HUES64 (cell line): Measurements from ENCODE around the gene NPAS2.

Experiments used
- H3K27ac ChIP-seq: 2 replicates; pipeline ENCODE4 v1.7.0; 2013; ENCODE audit warnings: low read depth, low read length, inconsistent platforms
- H3K27me3 ChIP-seq: 2 replicates; pipeline ENCODE4 v1.6.1; 2013; ENCODE audit warnings: mild to moderate bottlenecking, low read length; ENCODE audit not compliant: insufficient read depth
- H3K36me3 ChIP-seq: 2 replicates; pipeline ENCODE4 v1.6.1; 2013; ENCODE audit warnings: mild to moderate bottlenecking, low read length; ENCODE audit not compliant: insufficient read depth
- H3K4me1 ChIP-seq: 2 replicates; pipeline ENCODE4 v1.6.1; 2013; ENCODE audit warnings: mild to moderate bottlenecking, low read length, moderate library complexity; ENCODE audit not compliant: insufficient read depth
- H3K4me3 ChIP-seq: 2 replicates; pipeline ENCODE4 v1.5.1; 2013; ENCODE audit warnings: mild to moderate bottlenecking, low read length, moderate library complexity
- H3K9ac ChIP-seq: 2 replicates; pipeline ENCODE4 v1.6.1; 2013; ENCODE audit warnings: mild to moderate bottlenecking, low read depth, low read length
- H3K9me3 ChIP-seq: 2 replicates; pipeline ENCODE4 v1.6.1; 2013; ENCODE audit warnings: low read depth, low read length; ENCODE audit not compliant: insufficient read depth
- WGBS: fragments of 150-250, 120-280 bp; methylation state at CpG from one replicate; pipeline ENCODE4 v1.1.7; 2013; ENCODE audit warnings: missing lambda C conversion rate; 5-methylcytosine and 5-hydroxymethylcytosine counted together

The NPAS2 gene

DNA sequence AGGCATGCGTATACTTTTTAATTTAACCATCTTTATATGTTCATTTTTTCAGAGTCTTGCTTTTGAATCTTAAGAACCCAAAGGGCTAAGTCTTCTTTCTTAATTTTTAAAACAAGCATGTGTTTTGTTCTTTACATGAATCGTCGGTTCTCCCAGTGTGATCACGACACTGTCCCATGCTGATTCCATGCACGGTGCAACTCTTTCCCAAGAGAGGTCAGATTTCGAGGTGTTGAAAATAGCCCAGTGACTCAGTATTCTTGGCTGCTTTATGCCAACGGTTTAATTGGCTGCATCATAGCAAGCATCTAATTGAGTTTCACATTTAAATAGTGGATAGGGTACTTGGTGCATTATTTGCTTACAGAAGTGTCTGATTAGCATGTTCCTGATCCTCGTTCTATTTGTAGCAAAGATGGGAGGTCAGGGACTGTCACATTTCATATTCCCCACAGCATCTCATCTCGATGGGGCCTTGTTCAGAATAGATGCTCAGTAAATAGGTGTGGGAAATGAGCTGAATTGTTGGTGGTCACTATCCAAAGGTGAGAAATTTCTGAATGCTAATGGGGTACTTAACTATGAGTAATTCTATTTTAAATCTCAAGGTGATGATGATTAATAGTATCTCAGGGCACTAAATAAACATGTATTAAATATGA is 2.8 kb downstream of the NPAS2 start:
- Histone ChIP-seq H3K4me3 (no peak overlapping the region), H3K9ac (no peak overlapping the region), H3K27me3 (peaks cover 57% of the 10 kb centered on the region), H3K9me3 (no peaks in the 10 kb centered on the region), H3K27ac (no peak overlapping the region), H3K4me1 (peaks cover 17% of the 10 kb centered on the region), H3K36me3 (no peaks in the 10 kb centered on the region)
- 69% methylated on average over 8 of the region's 9 CpGs for WGBS

DNA sequence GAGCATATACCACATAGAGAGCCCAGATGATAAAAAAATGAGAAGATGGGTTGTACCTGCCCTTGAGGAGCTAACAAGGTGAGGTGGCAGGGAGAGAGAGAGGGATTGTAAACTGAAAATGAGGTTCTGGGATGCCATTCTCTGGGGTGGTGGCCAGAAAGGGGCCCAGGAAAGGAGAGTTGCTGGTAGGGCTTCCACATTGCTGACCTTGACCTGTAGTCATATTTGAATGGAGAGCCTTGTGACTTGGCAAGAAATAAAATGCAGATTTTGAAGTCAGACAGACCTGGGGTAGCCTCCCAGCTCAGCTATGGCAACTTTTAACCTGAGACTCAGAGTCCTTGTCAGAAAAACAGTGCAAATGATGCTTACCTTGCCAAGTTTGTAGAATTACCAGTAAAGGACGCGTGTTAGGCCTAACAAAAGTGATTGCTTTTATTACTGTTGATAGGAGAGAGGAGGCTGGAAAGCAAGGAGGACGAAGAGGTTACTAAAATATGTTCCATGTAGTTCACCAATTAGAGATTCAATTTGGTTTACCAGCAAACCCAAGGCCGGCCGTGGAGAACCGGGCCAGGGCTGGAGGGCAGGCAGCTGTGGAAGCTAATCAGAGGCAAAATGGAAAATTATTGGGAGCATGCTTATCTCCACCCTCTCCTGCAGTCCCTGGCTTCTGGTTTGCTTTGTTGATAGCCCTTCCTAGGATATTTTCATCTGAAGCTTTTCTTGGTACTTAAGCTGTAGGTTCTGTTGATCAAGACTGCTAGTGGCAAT is 3.9 kb downstream of the NPAS2 start:
- Histone ChIP-seq H3K36me3 (no peaks in the 10 kb centered on the region), H3K27ac (no peak overlapping the region), H3K9ac (no peak overlapping the region), H3K4me1 (peaks cover 12% of the 10 kb centered on the region), H3K27me3 (peaks cover 46% of the 10 kb centered on the region), H3K9me3 (no peaks in the 10 kb centered on the region), H3K4me3 (no peak overlapping the region)
- 92% methylated on average over 6 of the region's 6 CpGs for WGBS

- 97% methylated on average over 5 of the region's 5 CpGs for WGBS
- Histone ChIP-seq H3K27ac (no peak overlapping the region), H3K9me3 (no peaks in the 10 kb centered on the region), H3K9ac (no peak overlapping the region), H3K4me1 (peaks cover 12% of the 10 kb centered on the region), H3K36me3 (no peaks in the 10 kb centered on the region), H3K4me3 (no peak overlapping the region), H3K27me3 (peaks cover 36% of the 10 kb centered on the region)
These were observed 4.9 kb downstream of the NPAS2 start for GRCh38 chr2:100824842-100825241.

GRCh38 chr2:100826494-100826893 is 6.6 kb downstream of the NPAS2 start:
- H3K27me3 ChIP-seq, result peaks cover 23% of the 10 kb centered on the region
- no peak overlapping the region for H3K4me3 ChIP-seq
- 100% methylated on average over 1 of the region's 2 CpGs for WGBS
- H3K9ac ChIP-seq, result no peak overlapping the region
- 0 out of 2 replicates have a peak, but pooled peaks cover 7% of the 10 kb centered on the region for H3K4me1 ChIP-seq
- H3K9me3 ChIP-seq, result no peaks in the 10 kb centered on the region
- no peaks in the 10 kb centered on the region for H3K36me3 ChIP-seq
- no peak overlapping the region for H3K27ac ChIP-seq

DNA sequence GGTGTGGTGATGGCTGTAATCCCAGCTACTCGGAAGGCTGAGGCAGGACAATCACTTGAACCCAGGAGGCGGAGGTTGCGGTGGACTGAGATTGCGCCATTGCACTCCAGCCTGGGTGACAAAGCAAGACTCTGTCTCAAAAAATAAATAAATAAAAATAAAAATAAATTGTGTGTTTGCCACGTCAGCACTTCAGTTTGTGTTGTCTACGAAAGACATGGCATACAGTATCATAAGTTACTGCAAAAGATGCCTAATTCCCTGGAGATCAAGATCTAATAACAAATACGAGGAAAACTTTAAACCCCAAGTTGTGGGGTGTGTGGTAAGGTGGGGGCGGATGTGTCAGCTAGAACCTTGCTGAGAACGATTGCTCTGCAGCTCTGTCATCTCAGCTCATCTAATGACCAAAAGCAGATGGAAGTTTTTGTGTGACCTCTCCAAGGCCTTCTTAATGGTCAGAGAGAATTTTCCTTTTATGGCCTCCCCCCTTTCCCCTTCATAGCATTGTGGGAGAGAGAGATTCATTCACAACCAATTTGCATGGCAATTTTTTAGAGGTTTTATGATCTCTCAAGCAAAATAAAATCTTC is 11.3 kb downstream of the NPAS2 start:
- Histone ChIP-seq H3K36me3 (no peaks in the 10 kb centered on the region), H3K4me1 (no peaks in the 10 kb centered on the region), H3K27ac (no peak overlapping the region), H3K27me3 (no peaks in the 10 kb centered on the region), H3K4me3 (no peak overlapping the region), H3K9ac (no peak overlapping the region), H3K9me3 (no peaks in the 10 kb centered on the region)
- 94% methylated on average over 9 of the region's 9 CpGs for WGBS

DNA sequence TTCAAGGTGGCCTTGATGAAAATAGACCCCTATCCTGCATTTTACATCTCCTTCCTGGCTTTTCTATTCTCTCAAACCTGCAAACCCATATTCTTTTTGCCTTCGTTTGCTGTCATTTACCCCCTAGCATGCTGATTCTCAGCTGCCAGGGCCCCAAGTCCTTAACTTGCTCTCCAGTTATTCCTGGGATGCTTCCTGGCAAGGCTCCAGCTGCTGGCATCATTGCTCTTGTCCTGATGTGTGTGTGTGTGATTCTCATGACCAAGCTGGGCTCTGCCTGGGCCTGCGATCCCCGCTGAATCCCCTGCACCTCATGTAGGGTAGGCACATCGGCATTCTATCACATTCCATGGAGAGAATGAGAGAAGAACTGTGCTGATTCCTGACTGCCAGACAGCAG is 11.9 kb downstream of the NPAS2 start:
- Histone ChIP-seq H3K9ac (no peak overlapping the region), H3K27ac (no peak overlapping the region), H3K4me3 (no peak overlapping the region), H3K9me3 (no peaks in the 10 kb centered on the region), H3K27me3 (no peaks in the 10 kb centered on the region), H3K4me1 (no peaks in the 10 kb centered on the region), H3K36me3 (no peaks in the 10 kb centered on the region)
- 93% methylated on average over 4 of the region's 4 CpGs for WGBS

- Histone ChIP-seq H3K27ac (no peak overlapping the region), H3K9me3 (no peaks in the 10 kb centered on the region), H3K4me3 (no peak overlapping the region), H3K36me3 (no peaks in the 10 kb centered on the region), H3K9ac (no peak overlapping the region), H3K4me1 (no peaks in the 10 kb centered on the region), H3K27me3 (no peaks in the 10 kb centered on the region)
- 93% methylated on average over 9 of the region's 9 CpGs for WGBS
These were observed 12.9 kb downstream of the NPAS2 start for GRCh38 chr2:100832885-100833284.

- Histone ChIP-seq H3K9ac (no peak overlapping the region), H3K4me3 (no peak overlapping the region), H3K4me1 (no peaks in the 10 kb centered on the region), H3K27ac (no peak overlapping the region), H3K36me3 (no peaks in the 10 kb centered on the region), H3K9me3 (no peaks in the 10 kb centered on the region), H3K27me3 (no peaks in the 10 kb centered on the region)
- WGBS, result 88% methylated on average over 1 of the region's 1 CpG
These were observed 13.4 kb downstream of the NPAS2 start for GRCh38 chr2:100833331-100833730.

GRCh38 chr2:100834221-100834620 is 14.3 kb downstream of the NPAS2 start:
- WGBS, result 94% methylated on average over 10 of the region's 10 CpGs
- Histone ChIP-seq H3K9me3 (no peaks in the 10 kb centered on the region), H3K9ac (no peak overlapping the region), H3K36me3 (no peaks in the 10 kb centered on the region), H3K27ac (no peak overlapping the region), H3K27me3 (no peaks in the 10 kb centered on the region), H3K4me1 (no peaks in the 10 kb centered on the region), H3K4me3 (no peak overlapping the region)

DNA sequence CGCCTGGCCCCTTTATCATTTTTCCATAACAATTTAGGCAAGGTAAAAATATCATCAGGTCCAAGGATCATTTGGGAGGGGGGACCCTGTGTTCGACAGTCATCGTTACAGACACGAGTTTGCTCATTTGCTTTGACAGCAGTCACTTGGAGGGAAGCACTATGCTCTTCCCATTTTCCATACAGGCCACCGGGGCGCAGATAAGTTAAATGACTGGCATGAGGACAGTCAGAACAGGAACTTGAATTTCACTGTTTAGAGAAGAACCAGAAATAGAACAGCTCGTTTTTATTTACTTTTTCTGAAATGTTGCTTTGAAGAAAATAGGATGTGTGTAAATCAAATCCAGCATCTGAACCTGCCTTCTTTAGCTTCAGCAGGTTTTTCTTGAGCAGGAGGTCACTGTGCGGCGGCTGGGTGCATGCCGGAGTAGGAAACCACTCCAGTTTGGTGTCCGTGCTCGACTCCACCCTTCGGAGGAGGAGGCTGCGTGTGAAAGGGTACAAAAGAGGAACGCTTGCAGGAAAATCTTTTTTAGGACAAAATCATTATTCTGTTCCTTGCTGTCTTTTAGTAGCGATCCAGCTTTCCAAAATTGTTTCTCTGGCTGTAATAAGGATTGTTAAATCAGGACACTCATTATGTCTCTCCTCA is 15.2 kb downstream of the NPAS2 start:
- no peaks in the 10 kb centered on the region for H3K27me3 ChIP-seq
- no peak overlapping the region for H3K27ac ChIP-seq
- H3K36me3 ChIP-seq, result no peaks in the 10 kb centered on the region
- no peaks in the 10 kb centered on the region for H3K4me1 ChIP-seq
- 96% methylated on average over 16 of the region's 16 CpGs for WGBS
- no peak overlapping the region for H3K4me3 ChIP-seq
- no peaks in the 10 kb centered on the region for H3K9me3 ChIP-seq
- H3K9ac ChIP-seq, result no peak overlapping the region

- no peaks in the 10 kb centered on the region for H3K27me3 ChIP-seq
- WGBS, result 93% methylated on average over 7 of the region's 7 CpGs
- H3K9me3 ChIP-seq, result no peaks in the 10 kb centered on the region
- H3K4me1 ChIP-seq, result no peaks in the 10 kb centered on the region
- H3K9ac ChIP-seq, result no peak overlapping the region
- H3K4me3 ChIP-seq, result no peak overlapping the region
- H3K36me3 ChIP-seq, result no peaks in the 10 kb centered on the region
- no peak overlapping the region for H3K27ac ChIP-seq
These were observed 20.6 kb downstream of the NPAS2 start for GRCh38 chr2:100840519-100840918.
